ENCODE data around the gene SREBF1. TPM values are rescaled to one million over a fixed set of nuclear protein-coding genes. Genes with fewer than 3 reads are reported as not detected.

The SREBF1 gene
- polyA plus RNA-seq, 1 of the 3 experiments (the other 2 are of a cell fraction), result 20.4 TPM

DNA sequence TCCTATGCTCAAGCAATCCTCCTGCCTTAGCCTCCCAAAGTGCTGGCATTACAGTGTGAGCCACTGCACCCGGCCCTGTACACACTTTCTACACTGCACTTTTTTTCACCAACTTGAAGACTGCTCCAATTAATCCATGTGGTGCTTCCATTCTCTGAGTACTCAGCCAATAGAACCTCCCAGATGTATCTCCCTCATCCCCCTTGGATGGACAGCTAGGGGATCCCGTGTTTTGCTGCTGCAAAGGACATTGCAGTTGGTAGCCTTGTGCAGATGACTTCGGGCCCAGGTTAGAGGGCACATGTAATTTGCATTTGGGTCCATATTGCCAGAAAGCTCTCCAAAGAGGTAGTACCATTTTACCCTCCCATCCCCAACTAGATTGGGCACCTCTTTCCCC, 59.9 kb downstream of the SREBF1 start:
- Histone ChIP-seq H3K9me2 (no peaks in the 10 kb centered on the region), H3K4me3 (ENCODE audit: low read depth in 2 of 2, low read length in 1 of 2) (no peak overlapping the region), H3K27ac (ENCODE audit: low read depth in 2 of 2, low read length in 1 of 2) (peak overlapping the region in 1 of 2 experiments; percentile 85; a peak in 1 of 4 replicates), H3K79me2 (ENCODE audit: insufficient read depth) (peaks cover 19% of the 10 kb centered on the region), H3F3A (replicated peaks; ENCODE audit: insufficient read depth) (no peaks in the 10 kb centered on the region), H4K20me1 (ENCODE audit: insufficient read depth) (peaks cover 90% of the 10 kb centered on the region), H3K27me3 (ENCODE audit: insufficient read depth) (no peaks in the 10 kb centered on the region), H3K4me2 (no peak overlapping the region), H3K9me3 (no peaks in the 10 kb centered on the region), H2AFZ (ENCODE audit: low read depth) (no peak overlapping the region), H3K4me1 (ENCODE audit: control insufficient read depth in 1 of 2, insufficient read depth in 2 of 2, low read depth in 1 of 2, low read length in 1 of 2) (peaks cover 11 to 46% of the 10 kb centered on the region in 2 experiments; a peak in 3 of 4 replicates), H3K9ac (no peak overlapping the region), H3K36me3 (replicated peaks in 1 of 2; ENCODE audit: control insufficient read depth in 1 of 2, insufficient read depth in 2 of 2, low read length in 1 of 2) (no peaks in the 10 kb centered on the region)
- ChIA-PET POLR2A (interaction anchor here (0.6 kb wide), 1 partner anchor 16 kb away, joined by 3 read pairs; no protein-coding TSS in a partner anchor), CTCF (interaction anchor here (0.8 to 2.1 kb wide), 4 partner anchors 16 to 96 kb away, joined by 3 to 6 read pairs (median 4); partner anchors contain the start of gene RAI1)
- 68% methylated on average over 3 of the region's 3 CpGs for WGBS (ENCODE audit: low lambda C conversion rate)
- no peak for TF ChIP-seq RXRA (IDR thresholded peaks at IDR 0.05; ENCODE audit: borderline replicate concordance, low read depth)
- TF ChIP-seq RCOR1 (IDR thresholded peaks at IDR 0.05; ENCODE audit: low read length), result no peak
- TF ChIP-seq, protein P1, sequence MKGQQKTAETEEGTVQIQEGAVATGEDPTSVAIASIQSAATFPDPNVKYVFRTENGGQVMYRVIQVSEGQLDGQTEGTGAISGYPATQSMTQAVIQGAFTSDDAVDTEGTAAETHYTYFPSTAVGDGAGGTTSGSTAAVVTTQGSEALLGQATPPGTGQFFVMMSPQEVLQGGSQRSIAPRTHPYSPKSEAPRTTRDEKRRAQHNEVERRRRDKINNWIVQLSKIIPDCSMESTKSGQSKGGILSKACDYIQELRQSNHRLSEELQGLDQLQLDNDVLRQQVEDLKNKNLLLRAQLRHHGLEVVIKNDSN (IDR thresholded peaks at IDR 0.05; ENCODE audit: borderline replicate concordance, low read depth), result no peak
- no peak for TF ChIP-seq FOXJ3 (CRISPR knock-in tag; IDR thresholded peaks at IDR 0.05)
- TF ChIP-seq SIN3A (IDR thresholded peaks at IDR 0.05; ENCODE audit: borderline replicate concordance, low read depth, low read length), result no peak
- no peak for DNase-seq

DNA sequence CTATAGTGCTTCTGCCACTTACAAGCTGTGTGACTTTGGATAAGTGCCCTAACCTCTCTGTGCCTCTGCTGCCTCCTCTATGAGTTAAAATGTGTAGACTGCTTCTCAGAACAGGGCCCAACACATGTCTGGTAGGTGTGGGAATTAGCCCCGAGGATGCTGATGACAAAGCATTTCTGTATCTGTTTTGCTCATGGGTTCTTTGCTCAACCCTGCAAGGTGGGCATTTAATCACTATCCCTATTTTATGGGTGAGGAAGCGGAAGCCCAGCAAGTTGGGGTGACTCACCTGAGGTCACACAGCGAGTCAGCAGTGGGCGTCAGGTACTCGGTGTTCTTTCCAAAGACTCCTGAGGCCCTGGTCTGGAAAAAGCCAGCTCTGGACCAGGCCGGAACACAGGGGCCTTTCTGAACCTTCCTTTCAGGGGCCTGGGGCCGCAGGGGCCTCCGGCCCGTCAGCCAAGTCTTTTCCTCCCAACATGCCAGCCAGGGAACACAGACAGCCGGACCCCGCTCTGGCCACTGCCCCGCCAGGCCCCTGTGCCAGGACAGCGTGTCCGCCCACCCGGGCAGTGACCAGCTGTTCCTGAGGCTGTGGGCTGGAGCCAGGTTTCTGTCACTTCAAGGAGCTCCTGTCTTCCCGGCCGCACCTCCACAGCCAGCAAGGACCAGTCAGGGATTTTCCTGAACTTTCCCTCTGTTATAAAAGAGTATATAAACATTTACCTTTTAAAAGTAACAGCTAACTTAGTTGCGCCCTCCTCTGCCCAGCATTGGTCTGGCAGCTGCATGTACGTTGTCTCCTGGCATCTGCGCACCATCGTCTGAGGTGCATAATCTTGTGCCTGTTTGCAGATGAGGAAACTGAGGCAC, 62.5 kb downstream of the SREBF1 start:
- CTCF ChIA-PET, result interaction anchor here (0.7 to 1.9 kb wide), 12 partner anchors 10 to 91 kb away, joined by 3 to 5 read pairs (median 4); no protein-coding TSS in a partner anchor
- H3K27me3 ChIP-seq (ENCODE audit: insufficient read depth), result no peaks in the 10 kb centered on the region
- TF ChIP-seq RAD21 (IDR thresholded peaks at IDR 0.05; ENCODE audit: low read length) (peak; percentile 58), CTCF (IDR thresholded peaks at IDR 0.05) (peak; percentile 54), CHD2 (IDR thresholded peaks at IDR 0.05; ENCODE audit: low read length, partially characterized antibody) (no peak), SMC3 (IDR thresholded peaks at IDR 0.05; ENCODE audit: low read depth, low read length) (peak; percentile 37)
- H3K4me2 ChIP-seq, result no peak overlapping the region
- peaks cover 88% of the 10 kb centered on the region for H4K20me1 ChIP-seq (ENCODE audit: insufficient read depth)
- POLR2A ChIA-PET, result interaction anchor here (0.7 to 1.2 kb wide), 3 partner anchors 17 to 60 kb away, joined by 3 to 4 read pairs (median 3); no protein-coding TSS in a partner anchor
- peaks cover 14% of the 10 kb centered on the region; the same call in 1 of the 2 replicates for H3K79me2 ChIP-seq (ENCODE audit: insufficient read depth)
- no peak overlapping the region for H3K4me3 ChIP-seq (ENCODE audit: low read depth in 2 of 2, low read length in 1 of 2)
- no peaks in the 10 kb centered on the region for H3F3A ChIP-seq (replicated peaks; ENCODE audit: insufficient read depth)
- WGBS (ENCODE audit: low lambda C conversion rate), result 74% methylated on average over 18 of the region's 21 CpGs
- no peak overlapping the region for H3K9ac ChIP-seq
- no peaks in the 10 kb centered on the region for H3K36me3 ChIP-seq (replicated peaks in 1 of 2; ENCODE audit: control insufficient read depth in 1 of 2, insufficient read depth in 2 of 2, low read length in 1 of 2)
- no peak for DNase-seq
- H3K9me2 ChIP-seq, result no peaks in the 10 kb centered on the region
- H3K27ac ChIP-seq (ENCODE audit: low read depth in 2 of 2, low read length in 1 of 2), result no peak overlapping the region; a peak in 1 of 4 replicates
- H3K4me1 ChIP-seq (ENCODE audit: control insufficient read depth in 1 of 2, insufficient read depth in 2 of 2, low read depth in 1 of 2, low read length in 1 of 2), result peaks cover 0 to 55% of the 10 kb centered on the region in 2 experiments; a peak in 2 of 4 replicates
- H2AFZ ChIP-seq (ENCODE audit: low read depth), result no peak overlapping the region
- H3K9me3 ChIP-seq, result no peaks in the 10 kb centered on the region
